ENCODE data around the gene GMDS. TPM values are rescaled to one million over a fixed set of nuclear protein-coding genes. Genes with fewer than 3 reads are reported as not detected.

GMDS gene
- total RNA-seq, 1 experiment from 2014 or later: 35.0 TPM

- H3K4me1 Mint-ChIP-seq: no peaks in the 10 kb centered on the region; the same call in 1 of the 2 replicates
- DNase-seq (ENCODE audit: low spot score) (no peak), ATAC-seq (no peak)
- no peak for TF ChIP-seq MYBL2 (CRISPR knock-in tag; IDR thresholded peaks at IDR 0.05)
- no peak for TF ChIP-seq IRF1 (CRISPR knock-in tag; IDR thresholded peaks at IDR 0.05)
- TF ChIP-seq ZNF317 (CRISPR knock-in tag; IDR thresholded peaks at IDR 0.05; ENCODE audit: borderline replicate concordance, low read depth): no peak
- no peak for TF ChIP-seq ZMAT4 (CRISPR knock-in tag; IDR thresholded peaks at IDR 0.05)
- no peak for TF ChIP-seq JUN (CRISPR knock-in tag; IDR thresholded peaks at IDR 0.05)
- no peak overlapping the region for H3K4me3 Mint-ChIP-seq
- H3K27me3 Mint-ChIP-seq (ENCODE audit: low read depth): peaks cover 7% of the 10 kb centered on the region
- no peaks in the 10 kb centered on the region for H3K9me3 Mint-ChIP-seq
- CTCF ChIA-PET: no interaction called here
- POLR2A ChIA-PET: no interaction called here
- no peak overlapping the region for H3K27ac Mint-ChIP-seq
- no peaks in the 10 kb centered on the region for H3K36me3 Mint-ChIP-seq
Observed at GRCh38 chr6:1590580-1590979, 654.8 kb downstream of the GMDS start.

- ChIA-PET CTCF (no interaction called here), POLR2A (no interaction called here)
- Mint-ChIP-seq H3K36me3 (no peaks in the 10 kb centered on the region), H3K4me1 (no peaks in the 10 kb centered on the region; the same call in 1 of the 2 replicates), H3K27ac (no peak overlapping the region), H3K27me3 (ENCODE audit: low read depth) (peaks cover 5% of the 10 kb centered on the region), H3K9me3 (no peaks in the 10 kb centered on the region), H3K4me3 (no peak overlapping the region)
- no peak for ATAC-seq
- TF ChIP-seq ARID4B (CRISPR knock-in tag; IDR thresholded peaks at IDR 0.05; ENCODE audit: borderline replicate concordance) (no peak), CTCF (IDR thresholded peaks at IDR 0.05) (no peak), OVOL2 (CRISPR knock-in tag; IDR thresholded peaks at IDR 0.05; ENCODE audit: borderline replicate concordance) (no peak), ESRRA (CRISPR knock-in tag; IDR thresholded peaks at IDR 0.05; ENCODE audit: borderline replicate concordance) (no peak), E2F1 (CRISPR knock-in tag; IDR thresholded peaks at IDR 0.05) (no peak), TCF7 (CRISPR knock-in tag; IDR thresholded peaks at IDR 0.05; ENCODE audit: low read depth) (no peak), CREM (CRISPR knock-in tag; IDR thresholded peaks at IDR 0.05) (no peak), JUN (CRISPR knock-in tag; IDR thresholded peaks at IDR 0.05) (no peak), ZNF232 (CRISPR knock-in tag; IDR thresholded peaks at IDR 0.05) (no peak), ELF4 (CRISPR knock-in tag; IDR thresholded peaks at IDR 0.05; ENCODE audit: low read depth) (no peak), HMGXB4 (CRISPR knock-in tag; IDR thresholded peaks at IDR 0.05) (no peak), ZNF416 (CRISPR knock-in tag; IDR thresholded peaks at IDR 0.05) (no peak)
- no peak for DNase-seq (ENCODE audit: low spot score)
Observed at GRCh38 chr6:1589208-1589607, 656.2 kb downstream of the GMDS start.

All from WTC11 (cell line).